T-helper 9 cell (primary cell): ENCODE measurements around the gene ANO2.
"Not testable (repeated sequence)": the region's sequence is repeated elsewhere in the genome, so short reads cannot be mapped to it uniquely, and the experiment has no call there.

Source experiments
- DNase-seq: peaks from one replicate; pipeline ENCODE4 v3.0.0-alpha.2; 2020

ANO2 gene

DNA sequence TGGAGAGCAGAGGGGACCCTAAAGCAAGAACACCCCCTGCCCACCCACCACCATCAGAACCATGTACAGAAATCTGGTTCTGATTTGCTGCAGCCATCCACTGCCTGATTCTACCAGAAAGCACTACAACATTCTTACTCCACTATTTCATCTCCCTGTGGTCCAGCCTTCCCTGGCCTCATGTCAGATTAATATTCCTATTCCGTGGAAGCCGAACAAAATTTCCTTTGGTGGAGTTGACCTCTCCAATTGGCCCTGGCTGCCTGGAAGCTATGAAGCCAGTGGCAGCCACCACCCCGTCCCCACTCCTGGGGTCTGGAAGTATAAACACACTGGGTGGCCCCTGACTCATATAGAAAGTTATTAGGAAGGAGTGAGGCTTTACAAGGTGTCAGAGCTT, 60.2 kb downstream of the ANO2 start:
- DNase-seq: no peak

DNA sequence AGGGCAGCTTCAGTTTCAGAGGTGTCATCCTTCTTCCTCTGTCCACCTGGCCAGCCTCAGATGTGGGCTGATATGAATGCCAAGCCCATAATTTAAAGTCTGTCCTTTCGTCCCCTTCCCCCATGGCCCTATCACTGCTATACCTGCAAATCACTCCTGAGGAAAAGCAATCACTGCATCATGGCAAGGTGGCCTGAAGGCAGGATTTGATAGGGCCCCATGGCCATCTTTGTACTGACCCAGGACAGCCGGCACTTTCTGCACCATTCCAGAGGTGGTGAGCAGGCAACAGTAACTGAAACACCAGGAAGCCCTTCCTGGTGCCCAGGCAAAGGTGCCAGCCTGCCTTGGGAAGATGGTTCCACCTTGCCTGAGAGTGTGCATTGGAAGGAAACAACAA, 60.8 kb downstream of the ANO2 start:
- no peak for DNase-seq

DNA sequence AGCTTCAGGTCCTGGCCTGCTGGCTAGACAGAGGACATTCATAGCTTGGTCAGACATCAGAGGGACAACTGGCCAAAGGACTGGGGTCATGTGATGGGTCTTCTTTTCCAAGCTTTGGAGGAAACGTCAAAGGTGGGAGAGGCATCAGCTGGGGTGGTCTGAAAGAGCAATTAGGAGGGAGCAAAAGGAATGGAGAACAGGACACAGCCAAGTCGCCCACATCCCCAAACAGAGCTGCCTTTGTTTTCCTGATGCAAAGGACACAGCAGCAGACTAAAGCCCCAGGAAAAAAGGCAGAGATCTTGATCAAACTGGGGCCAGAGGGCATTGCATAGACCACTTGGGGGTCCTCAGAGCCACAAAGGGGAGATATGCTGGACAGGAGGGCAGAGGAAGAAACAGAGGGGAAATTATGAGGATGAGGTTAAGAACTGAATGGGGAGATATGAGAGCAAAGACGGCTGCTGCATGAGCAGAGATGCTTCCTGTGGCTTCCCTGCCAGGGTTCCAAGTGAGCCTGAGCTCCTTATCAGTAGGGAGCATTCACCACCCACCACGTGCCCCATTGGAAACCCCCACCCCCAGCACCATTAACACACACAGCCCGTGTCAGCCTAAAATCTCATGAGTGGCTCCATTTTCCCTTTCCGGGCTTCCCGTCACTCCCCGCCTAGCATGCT, 62.4 kb downstream of the ANO2 start:
- DNase-seq: no peak

DNA sequence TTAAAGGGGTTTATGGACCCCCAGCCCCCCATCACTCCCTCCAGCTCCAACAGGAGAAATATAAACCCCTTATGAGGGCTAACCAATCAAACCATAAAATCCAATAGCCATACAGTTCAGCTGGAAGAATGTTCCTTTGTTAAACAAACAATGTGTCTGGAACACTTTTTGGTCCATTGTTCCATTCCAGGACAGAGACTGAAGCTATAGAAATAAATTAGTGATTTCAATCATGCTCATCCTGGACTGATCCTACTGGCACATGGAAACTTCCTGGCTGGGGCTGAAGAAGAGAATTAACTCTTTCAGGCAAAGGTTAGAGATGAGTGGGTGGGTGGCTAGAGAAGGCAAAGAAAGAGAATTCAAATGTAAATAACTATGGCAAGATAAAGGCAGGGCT, 63.4 kb downstream of the ANO2 start:
- no peak for DNase-seq

DNA sequence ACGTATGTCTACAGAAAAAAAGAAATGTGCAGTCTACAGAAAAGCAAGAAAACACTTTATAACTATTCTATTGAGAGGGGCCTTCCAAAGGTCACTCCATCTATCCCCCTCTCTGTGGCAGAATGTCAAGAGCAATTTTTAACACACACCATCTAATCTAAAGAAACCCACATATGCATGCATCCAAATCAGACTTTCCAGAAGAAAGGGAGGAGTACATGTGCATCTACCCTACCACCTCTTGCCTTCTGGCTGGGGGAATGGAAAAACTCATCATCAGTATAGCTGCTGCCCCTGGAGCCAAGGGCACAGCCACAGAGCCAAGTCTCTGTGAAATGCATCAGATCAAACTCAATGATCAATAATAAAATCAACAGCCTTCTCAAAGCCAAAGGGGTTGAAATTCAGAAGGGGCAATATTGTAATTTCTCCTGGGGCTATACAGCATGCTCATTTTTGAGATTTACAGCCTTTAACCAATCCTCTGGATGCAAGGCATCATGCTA, 63.9 kb downstream of the ANO2 start:
- no peak for DNase-seq

DNA sequence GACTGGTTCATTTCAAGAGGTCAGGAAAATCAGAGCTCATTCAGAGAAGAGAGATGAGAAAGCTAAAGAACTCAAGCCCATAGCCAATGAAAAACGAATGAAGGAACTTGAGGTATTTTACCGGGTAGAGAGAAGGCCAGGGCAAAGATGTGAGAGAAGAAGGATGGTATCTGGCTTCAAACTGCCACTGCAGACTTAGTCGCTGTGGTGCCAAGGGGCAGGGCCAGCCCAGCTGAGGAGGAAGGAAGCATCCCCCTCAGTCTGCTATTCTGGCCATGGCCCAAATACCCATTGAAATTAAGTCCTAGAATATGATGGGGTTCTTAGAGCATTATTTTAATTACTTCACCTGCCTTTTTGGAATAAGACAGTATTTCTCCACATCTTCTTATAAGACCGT, 69.2 kb downstream of the ANO2 start:
- no peak for DNase-seq

DNA sequence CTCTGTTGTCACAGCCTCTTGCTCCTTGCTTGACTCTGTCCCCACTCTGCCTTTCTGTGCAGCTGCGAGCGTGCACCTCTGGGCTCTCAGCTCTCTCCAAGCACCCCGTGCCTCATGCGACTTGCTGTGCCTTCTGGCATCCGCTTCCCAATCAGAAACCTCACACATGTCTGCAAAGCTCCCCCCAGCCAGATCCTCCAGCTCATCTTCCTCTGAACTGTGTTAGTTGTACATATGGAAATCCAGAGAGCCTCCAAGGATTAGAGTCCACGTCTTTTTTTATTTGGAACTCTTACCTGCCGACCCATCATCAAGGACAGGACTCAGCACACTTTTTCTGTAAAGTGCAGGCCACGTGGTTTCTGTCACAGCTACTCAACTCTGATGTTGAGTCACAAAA, 70.5 kb downstream of the ANO2 start:
- no peak for DNase-seq

DNA sequence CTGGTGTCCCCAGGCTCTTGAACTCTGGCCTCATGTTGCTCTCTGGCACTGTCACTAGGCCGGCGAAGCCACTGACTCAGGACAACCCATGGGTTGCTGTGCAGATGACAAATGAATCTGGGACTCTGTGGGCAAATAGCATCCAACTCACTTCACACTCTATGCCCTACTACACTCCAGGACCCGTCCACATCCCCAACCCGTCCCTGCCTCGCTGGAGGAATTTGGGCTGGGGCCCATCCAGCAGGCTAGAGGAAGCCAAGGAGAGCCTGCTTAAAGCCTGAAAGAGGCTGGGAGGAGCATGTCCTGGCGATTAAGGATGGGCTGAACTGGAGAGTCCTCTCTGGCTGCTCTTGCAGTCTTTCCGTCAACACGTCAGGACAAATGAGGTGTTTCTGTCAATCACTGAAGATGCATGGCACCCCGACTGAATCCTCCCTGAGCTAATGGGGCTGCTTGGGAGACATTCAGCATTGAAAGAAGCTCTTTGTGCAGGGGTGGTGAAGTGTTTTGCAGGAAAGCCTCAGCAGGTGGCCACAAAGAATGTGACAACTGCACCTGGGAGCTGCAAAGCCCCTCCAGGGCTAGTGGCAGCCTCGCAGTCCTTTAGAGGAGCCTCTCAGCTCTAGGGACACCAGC, 71.7 kb downstream of the ANO2 start:
- DNase-seq: no peak

DNA sequence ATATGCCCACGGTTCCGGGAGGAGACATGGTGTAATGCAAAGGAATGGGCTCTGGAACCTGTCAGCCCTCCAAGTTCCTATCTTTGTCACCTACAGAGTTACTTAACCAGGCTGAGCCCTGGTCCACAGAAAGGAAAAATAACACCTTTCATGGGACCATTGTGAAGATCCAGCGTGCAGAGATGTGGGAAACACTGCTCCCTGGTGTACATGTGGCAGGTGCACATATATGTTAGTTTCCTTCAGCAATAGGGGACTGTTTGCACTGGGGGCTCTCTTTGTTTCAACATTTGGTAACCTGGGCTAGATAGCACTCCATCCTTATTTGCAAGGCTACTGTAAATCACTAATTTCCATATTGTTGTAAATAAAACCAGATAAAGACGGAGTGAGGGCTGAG, 72.3 kb downstream of the ANO2 start:
- no peak for DNase-seq

DNA sequence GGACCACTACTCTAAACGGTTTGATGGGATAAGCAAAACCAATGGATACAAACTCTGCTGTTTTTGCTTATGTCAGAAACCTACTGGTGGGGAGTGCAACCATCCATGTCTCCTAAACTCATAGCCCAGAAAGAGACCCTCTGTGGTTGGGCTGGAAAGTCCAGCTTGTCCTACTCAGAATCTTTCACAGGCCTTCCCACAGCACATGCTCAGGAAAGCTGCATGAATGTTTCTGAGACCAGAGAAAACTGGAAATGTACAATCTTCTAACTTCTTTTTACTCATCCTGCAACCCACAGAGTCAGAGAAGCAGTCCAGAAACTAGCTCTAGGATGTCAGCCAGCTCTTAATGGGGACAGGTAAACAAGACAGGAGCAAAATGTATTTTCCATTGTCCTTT, 73.3 kb downstream of the ANO2 start:
- DNase-seq: no peak

DNA sequence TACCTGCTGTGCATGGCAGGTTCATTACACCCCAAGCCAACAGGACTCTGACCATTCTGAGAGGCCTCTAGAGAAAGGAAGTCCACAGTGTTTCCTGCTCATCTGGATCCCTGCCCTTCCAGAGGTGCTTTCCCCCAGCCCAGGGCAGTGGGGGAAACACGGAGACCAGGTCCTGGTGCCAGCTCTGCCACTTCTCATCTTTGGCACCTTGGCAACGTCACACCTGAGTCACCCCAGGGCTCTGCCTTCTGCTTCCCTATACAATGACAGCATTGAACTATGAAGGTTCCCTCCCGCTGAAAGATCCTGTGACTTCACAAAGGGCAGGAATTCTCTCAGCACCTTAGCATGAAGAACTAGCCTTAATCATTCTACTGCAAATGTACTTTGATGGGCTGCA, 74.9 kb downstream of the ANO2 start:
- no peak for DNase-seq

DNA sequence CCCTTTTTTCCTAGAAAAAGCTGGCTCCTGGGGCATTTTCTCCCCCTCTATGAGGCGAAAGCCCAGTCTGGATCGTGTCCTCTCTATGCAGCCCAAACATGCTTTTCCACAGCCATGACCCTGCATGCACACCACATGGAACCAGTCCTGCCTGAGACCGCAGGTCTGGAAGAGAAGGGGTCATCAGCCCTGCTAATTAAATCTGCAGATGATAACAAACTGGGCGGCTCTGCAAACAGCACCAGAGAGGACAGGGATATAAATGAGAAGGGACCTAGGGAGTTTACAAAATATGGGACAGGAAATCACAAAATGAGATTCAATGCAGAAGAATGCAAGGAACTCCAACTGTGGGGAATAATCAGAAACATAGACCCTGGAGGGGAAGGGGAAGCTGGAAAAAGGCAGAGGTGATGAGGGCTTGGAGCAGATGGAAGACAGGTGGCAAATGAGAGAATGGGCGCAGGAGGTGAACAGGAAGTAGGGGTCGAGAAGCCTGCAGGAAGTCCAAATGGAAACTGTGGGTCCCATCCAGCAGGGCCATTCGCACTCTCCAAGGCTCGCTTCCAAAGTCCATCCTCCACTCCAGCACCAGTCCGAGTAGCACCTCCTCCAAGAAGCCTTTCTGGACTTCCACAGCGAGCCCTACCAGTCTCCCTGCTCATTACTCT, 76.3 kb downstream of the ANO2 start:
- DNase-seq: no peak

DNA sequence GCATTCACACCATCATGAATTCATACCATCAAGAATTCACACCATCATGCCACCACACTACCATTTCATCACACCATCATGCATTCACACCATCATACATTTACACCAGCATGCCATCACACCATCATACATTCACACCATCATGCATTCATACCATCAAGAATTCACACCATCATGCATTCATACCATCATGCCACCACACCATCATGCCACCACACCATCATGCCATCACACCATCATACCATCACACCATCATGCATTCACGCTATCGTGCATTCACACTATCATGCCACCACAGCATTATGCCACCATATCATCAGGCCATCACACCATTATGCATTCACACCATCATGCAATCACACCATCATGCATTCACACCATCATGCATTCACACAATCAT, 79.7 kb downstream of the ANO2 start:
- DNase-seq: no peak

DNA sequence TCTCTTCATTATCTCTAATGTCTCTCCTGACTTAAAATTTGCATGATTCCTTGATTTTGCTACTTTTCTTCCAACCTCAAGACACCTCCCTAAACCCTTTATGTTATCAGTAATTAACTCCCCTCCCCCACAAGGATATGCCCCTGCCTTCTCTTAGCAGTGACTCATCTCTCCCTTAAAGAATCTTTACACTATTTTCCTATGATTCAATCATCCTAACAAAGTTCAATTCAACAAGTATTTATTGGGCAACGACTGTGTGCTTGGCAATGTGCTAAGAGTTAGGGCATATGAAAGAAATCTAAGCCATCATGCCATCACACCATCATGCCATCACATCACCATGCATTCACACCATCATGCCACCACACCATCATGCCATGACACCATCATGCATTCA, 80.1 kb downstream of the ANO2 start:
- no peak for DNase-seq

DNA sequence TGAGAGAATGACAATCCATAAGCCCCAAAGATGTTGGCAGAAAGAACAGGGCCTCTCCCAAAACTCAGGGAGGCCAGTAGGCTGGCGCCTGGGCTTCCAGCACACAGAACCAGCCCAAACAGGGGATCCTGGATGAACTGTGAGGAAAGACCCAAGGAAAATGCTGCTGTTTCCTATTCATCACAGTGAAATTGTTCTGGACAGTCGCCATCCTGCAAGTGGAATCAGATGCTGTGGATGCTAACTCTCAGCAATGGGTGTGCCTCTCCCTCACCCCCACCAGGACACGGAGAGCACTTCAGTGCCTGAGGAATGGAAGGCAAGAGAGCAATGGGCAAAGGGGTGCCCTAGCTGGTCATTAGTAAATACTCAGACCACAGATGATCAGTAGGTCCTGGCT, 80.8 kb downstream of the ANO2 start:
- DNase-seq: no peak

DNA sequence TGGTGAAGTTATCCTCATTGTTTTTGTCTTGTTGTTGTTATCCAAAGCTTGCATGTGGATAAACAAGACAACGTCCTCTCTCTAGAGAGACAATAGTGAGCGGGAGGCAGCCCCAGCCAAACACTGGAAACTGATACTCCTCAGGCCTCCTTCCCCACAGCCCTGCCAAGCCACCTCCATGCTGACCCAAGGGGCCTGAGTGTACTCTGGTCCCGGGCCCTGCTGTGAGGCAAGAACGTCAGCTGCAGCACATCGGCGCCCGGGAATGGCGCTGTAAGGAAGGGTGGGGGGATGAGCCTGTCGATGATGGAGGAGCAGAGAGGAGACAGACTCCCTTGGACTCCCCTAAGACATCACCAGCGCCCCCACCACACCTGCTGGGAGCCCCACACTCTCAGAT, 83.6 kb downstream of the ANO2 start:
- DNase-seq: no peak

DNA sequence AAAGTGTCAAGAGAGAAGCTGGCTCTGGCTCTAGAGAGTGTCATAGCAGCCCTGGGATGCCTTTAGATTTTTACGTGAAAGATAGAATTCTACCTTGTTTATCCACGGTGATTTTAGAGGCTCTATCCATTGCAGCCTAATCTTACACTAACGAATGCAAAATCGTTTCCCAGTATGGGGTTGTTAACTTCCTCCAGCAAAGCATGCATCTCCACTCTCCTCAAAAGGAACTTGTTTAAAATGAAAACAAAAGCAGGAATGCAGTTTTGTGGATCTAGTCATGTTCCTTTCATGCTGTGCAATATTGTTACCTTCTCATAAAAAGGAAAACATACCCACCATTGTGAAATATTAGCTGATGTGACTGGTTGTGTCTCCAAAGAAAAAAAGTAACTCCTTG, 88.4 kb downstream of the ANO2 start:
- DNase-seq: no peak

DNA sequence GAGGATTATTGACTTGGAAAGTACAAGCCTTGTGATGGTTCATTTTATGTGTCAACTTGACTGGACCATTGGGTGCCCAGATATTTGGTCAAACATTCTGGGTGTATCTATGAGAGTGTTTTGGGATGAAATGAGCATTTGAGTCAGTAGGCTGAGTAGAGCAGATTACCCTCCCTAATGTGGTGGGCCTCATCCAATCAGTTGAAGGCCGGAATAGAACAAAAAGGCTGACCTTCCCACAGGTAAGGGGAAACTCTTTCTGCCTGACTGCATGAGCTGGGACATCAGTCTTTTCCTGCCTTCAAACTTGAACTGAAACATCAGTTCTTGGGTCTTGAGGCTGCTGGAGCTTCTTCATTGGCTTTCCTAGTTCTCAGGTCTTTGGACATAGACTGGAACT, 98.1 kb downstream of the ANO2 start:
- no peak for DNase-seq

DNA sequence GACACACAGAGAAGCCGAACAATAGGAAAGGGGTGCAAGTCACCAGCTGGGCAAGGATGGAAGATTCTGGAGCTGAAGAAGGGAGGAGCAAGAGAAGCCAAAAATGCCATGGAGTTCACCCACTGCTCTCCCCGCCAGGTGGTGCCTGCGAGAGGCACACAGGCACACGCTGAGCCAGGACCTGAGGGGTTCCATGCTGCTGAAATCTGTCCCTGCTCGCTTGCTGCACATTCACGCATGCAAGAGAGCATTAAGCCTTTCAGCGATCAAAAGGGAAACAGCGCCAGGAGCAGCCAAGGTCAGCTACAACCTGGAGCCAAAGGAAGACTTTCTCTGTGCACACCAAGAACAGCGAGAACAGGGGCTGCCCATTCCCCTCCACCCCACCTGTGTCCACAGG, 104.1 kb downstream of the ANO2 start:
- no peak for DNase-seq

DNA sequence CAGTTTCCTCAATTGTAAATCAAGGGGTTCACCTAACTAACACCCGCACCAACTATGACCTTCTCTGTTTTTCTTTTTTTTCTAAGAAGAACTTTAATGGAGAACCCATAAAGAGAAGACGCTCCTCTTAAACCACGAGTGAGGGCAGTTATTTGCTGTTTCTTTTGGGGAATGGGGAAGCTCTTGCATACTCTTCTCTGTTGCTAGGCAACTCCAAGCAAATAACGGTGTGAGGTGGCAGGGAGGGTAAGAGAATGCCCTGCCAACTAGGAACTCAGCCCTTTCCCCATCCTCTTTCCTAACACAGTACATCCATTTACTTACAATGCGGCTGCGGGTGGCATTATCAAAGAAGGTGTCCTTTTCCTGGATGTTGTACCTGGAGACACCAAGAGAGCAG, 114.9 kb downstream of the ANO2 start:
- DNase-seq: no peak

DNA sequence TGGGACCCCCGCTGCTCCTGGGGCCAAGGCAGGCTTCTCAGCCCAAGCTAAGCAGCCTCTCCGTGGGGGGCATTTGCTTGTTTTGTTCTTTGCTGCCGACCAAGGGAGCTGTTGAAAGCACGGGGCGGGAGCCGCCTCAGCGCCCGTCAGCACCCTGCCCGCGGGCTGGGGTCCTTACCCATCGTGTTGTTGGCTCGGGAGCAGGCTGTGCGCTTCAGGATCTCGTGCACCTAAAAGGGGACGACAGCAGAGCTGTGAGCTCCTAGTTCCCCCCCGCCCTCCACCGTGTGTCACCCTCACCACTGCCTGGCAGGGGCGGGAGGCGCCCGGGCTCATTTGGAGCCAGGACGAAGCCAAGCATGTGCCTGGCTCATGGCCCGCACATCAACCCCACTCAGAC, 117.5 kb downstream of the ANO2 start:
- no peak for DNase-seq

DNA sequence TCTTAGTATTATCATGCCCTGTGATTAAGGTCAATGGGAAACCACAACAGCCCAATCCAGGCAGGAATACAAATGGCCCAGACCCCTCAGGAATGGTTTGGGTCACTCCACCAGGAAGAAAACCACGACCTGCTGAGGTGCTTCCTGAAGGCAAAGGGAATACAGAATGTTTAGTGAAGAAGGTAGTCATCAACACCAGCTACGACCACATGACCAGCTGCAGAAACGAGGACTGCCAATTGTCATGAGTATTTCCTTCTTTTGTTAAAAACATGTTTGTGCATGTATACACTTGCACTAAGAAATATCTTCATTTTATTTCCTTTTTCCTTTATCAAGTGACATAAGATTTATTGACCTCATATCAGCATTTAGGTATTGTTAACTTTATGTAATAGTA, 119.3 kb downstream of the ANO2 start:
- not testable (repeated sequence) for DNase-seq

DNA sequence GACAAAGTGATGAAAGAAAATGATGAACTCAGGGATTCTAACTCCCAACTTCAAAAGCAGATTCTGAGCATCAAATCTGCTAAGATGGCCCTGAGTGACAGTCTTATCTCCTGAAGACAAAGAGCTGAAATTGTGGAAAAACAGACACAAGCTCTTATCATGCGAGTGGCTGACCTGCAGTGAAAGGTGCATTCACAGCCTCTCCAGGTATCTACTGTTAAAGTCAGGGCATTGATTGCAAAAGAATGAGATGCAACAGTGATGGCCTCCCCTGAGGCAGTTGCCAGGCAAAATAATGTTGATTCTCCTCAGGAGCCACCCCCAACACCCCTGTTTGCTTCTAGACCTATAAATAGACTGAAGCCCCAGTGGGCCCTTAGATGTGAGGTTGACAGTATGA, 126.2 kb downstream of the ANO2 start:
- not testable (repeated sequence) for DNase-seq

DNA sequence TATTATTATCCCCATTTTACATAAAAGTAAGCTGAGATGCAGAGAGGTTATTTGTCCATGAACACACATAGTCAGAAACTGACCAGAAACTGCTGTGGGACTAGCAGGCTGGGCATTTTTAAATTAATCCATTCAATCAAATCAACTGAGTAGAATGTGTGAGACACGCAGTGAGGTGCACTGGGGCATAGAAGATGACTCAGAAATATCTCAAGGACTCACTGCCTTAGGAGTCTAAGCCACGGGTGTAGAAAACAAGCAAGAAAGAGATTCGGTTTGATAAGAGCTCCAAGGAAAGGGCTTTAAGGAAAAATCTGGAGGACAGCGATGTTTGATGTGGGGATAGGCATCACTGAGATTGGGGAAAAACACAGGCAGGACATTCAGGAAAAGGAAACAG, 127.8 kb downstream of the ANO2 start:
- DNase-seq: no peak
